Activated T-helper 2 cell treated with anti-CD3 and anti-CD28 coated beads, Interferon-gamma antibody, Interleukin-2, Interleukin-4, amounts not matched to agents 10 μg/mL and 5 μg/mL and 100 μg/mL, durations not matched to agents 14 hours and 24 hours and 36 hours (primary cell): Measurements from ENCODE around the gene RYR3. TPM values are rescaled to one million over a fixed set of nuclear protein-coding genes. Genes with fewer than 3 reads are reported as not detected.

Experiments used
- DNase-seq: peaks from one replicate; pipeline ENCODE4 v3.0.0; 2021; ENCODE audit warnings: low spot score
- H3K27ac Mint-ChIP-seq: one replicate; pipeline ENCODE4 v1.8.0; 2021; ENCODE audit warnings: mixed read lengths
- H3K27me3 Mint-ChIP-seq: one replicate; pipeline ENCODE4 v1.8.0; 2021; ENCODE audit warnings: low read depth, mixed read lengths
- H3K36me3 Mint-ChIP-seq: one replicate; pipeline ENCODE4 v1.8.0; 2021; ENCODE audit warnings: low read depth, mixed read lengths
- H3K4me1 Mint-ChIP-seq: one replicate; pipeline ENCODE4 v1.8.0; 2021; ENCODE audit warnings: low read depth, mixed read lengths
- H3K4me3 Mint-ChIP-seq: one replicate; pipeline ENCODE4 v1.8.0; 2021; ENCODE audit warnings: low read depth, mild to moderate bottlenecking, moderate library complexity, mixed read lengths
- H3K9me3 Mint-ChIP-seq: one replicate; pipeline ENCODE4 v1.8.0; 2021; ENCODE audit warnings: mixed read lengths
- intact Hi-C: fragments of 100-400 bp; cut with micrococcal nuclease; formaldehyde crosslinking; loops from one replicate; pipeline ENCODE4 v1.15.1; 2023
- total RNA-seq: library from RNA; stranded (reverse); gene quantifications from 2 replicates; pipeline ENCODE4 v1.2.3, GENCODE V29; 2022

The RYR3 gene
- total RNA-seq, 1 donor from 2014 or later: 0.05 TPM

- Mint-ChIP-seq H3K4me1 (no peaks in the 10 kb centered on the region), H3K36me3 (no peaks in the 10 kb centered on the region)
Measured at GRCh38 chr15:33871980-33872379, 561.2 kb downstream of the RYR3 start.

GRCh38 chr15:33872416-33873106, 561.8 kb downstream of the RYR3 start:
- H3K4me3 Mint-ChIP-seq: no peak overlapping the region
- no peaks in the 10 kb centered on the region for H3K36me3 Mint-ChIP-seq
- no peaks in the 10 kb centered on the region for H3K27me3 Mint-ChIP-seq

More at GRCh38 chr15:33871980-33872379, 561.2 kb downstream of the RYR3 start:
- Mint-ChIP-seq H3K27me3 (no peaks in the 10 kb centered on the region), H3K9me3 (no peaks in the 10 kb centered on the region), H3K27ac (no peak overlapping the region), H3K4me3 (no peak overlapping the region)
- intact Hi-C loops: no loop called here
- no peak for DNase-seq

GRCh38 chr15:33874156-33874555, 563.4 kb downstream of the RYR3 start:
- no peak overlapping the region for H3K4me3 Mint-ChIP-seq
- DNase-seq: no peak
- no peaks in the 10 kb centered on the region for H3K4me1 Mint-ChIP-seq
- H3K27me3 Mint-ChIP-seq: no peaks in the 10 kb centered on the region
- intact Hi-C loops: no loop called here
- no peaks in the 10 kb centered on the region for H3K36me3 Mint-ChIP-seq
- no peaks in the 10 kb centered on the region for H3K9me3 Mint-ChIP-seq
- no peak overlapping the region for H3K27ac Mint-ChIP-seq

More at GRCh38 chr15:33872416-33873106, 561.8 kb downstream of the RYR3 start:
- H3K9me3 Mint-ChIP-seq: no peaks in the 10 kb centered on the region
- H3K4me1 Mint-ChIP-seq: no peaks in the 10 kb centered on the region
- intact Hi-C loops: no loop called here
- no peak overlapping the region for H3K27ac Mint-ChIP-seq
- no peak for DNase-seq

GRCh38 chr15:33882921-33883320, 572.2 kb downstream of the RYR3 start:
- no peaks in the 10 kb centered on the region for H3K27me3 Mint-ChIP-seq
- H3K9me3 Mint-ChIP-seq: peaks cover 13% of the 10 kb centered on the region
- no peaks in the 10 kb centered on the region for H3K4me1 Mint-ChIP-seq
- no peaks in the 10 kb centered on the region for H3K36me3 Mint-ChIP-seq
- intact Hi-C loops: no loop called here
- H3K4me3 Mint-ChIP-seq: no peak overlapping the region
- DNase-seq: no peak
- no peak overlapping the region for H3K27ac Mint-ChIP-seq

- intact Hi-C loops: no loop called here
- no peaks in the 10 kb centered on the region for H3K36me3 Mint-ChIP-seq
- DNase-seq: no peak
- H3K4me1 Mint-ChIP-seq: no peaks in the 10 kb centered on the region
- no peaks in the 10 kb centered on the region for H3K27me3 Mint-ChIP-seq
- peaks cover 13% of the 10 kb centered on the region for H3K9me3 Mint-ChIP-seq
- H3K4me3 Mint-ChIP-seq: no peak overlapping the region
- H3K27ac Mint-ChIP-seq: no peak overlapping the region
Measured at GRCh38 chr15:33888176-33888575, 577.4 kb downstream of the RYR3 start.

DNA sequence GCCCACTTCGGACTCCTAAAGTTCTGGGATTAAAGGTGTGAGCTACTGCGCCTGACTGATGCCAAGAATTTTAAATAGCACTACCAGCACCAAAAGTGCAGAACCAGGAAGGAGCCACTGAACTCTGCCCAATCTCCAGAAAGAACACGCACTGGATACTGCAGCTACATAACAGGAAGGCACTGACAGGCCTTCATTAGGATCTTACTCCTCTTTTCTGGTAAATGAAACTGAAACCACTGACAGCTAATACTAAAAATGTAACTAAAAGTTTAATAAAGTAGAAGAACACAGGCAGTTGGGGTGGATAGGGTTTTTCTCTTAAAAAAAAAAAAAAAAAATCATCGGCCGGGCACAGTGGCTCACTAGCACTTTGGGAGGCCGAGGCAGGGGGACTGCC, 583.4 kb downstream of the RYR3 start:
- DNase-seq: no peak
- Mint-ChIP-seq H3K36me3 (no peaks in the 10 kb centered on the region), H3K27ac (no peak overlapping the region), H3K4me1 (peaks cover 12% of the 10 kb centered on the region), H3K4me3 (no peak overlapping the region), H3K9me3 (no peaks in the 10 kb centered on the region), H3K27me3 (no peaks in the 10 kb centered on the region)
- intact Hi-C loops: no loop called here

- H3K4me3 Mint-ChIP-seq: no peak overlapping the region
- H3K4me1 Mint-ChIP-seq: peaks cover 8% of the 10 kb centered on the region
- H3K9me3 Mint-ChIP-seq: no peaks in the 10 kb centered on the region
- H3K36me3 Mint-ChIP-seq: no peaks in the 10 kb centered on the region
- intact Hi-C loops: no loop called here
- no peak for DNase-seq
- H3K27ac Mint-ChIP-seq: no peak overlapping the region
- no peaks in the 10 kb centered on the region for H3K27me3 Mint-ChIP-seq
Measured at GRCh38 chr15:33902043-33902442, 591.3 kb downstream of the RYR3 start.

GRCh38 chr15:33903661-33904060, 592.9 kb downstream of the RYR3 start:
- Mint-ChIP-seq H3K4me3 (no peak overlapping the region), H3K27me3 (no peaks in the 10 kb centered on the region), H3K4me1 (peaks cover 4% of the 10 kb centered on the region), H3K9me3 (no peaks in the 10 kb centered on the region), H3K27ac (no peak overlapping the region), H3K36me3 (no peaks in the 10 kb centered on the region)
- intact Hi-C loops: no loop called here
- no peak for DNase-seq

- H3K27me3 Mint-ChIP-seq: no peaks in the 10 kb centered on the region
- H3K27ac Mint-ChIP-seq: no peak overlapping the region
- no peak overlapping the region for H3K4me3 Mint-ChIP-seq
- H3K9me3 Mint-ChIP-seq: no peaks in the 10 kb centered on the region
- H3K36me3 Mint-ChIP-seq: no peaks in the 10 kb centered on the region
- intact Hi-C loops: no loop called here
- no peak for DNase-seq
- H3K4me1 Mint-ChIP-seq: no peaks in the 10 kb centered on the region
Measured at GRCh38 chr15:33907326-33907725, 596.6 kb downstream of the RYR3 start.

- Mint-ChIP-seq H3K36me3 (no peaks in the 10 kb centered on the region), H3K4me1 (no peaks in the 10 kb centered on the region), H3K4me3 (no peak overlapping the region), H3K27me3 (no peaks in the 10 kb centered on the region), H3K27ac (no peak overlapping the region), H3K9me3 (no peaks in the 10 kb centered on the region)
- no peak for DNase-seq
- intact Hi-C loops: no loop called here
Measured at GRCh38 chr15:33908406-33908805, 597.6 kb downstream of the RYR3 start.

DNA sequence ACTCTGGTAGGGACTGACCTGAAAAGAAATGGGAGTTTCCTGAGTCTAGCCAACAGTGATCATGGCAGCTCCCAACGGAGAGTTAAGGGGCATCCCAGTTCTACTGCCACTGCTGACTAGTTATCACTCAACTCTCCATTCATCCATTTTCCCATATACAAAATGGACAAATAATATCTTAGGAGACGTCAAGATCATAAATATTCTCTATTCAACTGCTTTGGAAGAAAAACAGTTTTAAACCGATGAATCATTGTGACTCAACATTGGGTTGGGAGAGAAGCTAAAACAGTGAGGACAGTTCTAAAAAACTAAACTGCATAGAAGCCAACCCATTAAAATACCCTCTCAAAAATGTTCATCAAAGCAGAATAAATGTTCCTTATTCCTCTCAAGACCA, 600.0 kb downstream of the RYR3 start:
- Mint-ChIP-seq H3K4me1 (no peaks in the 10 kb centered on the region), H3K9me3 (no peaks in the 10 kb centered on the region), H3K27ac (no peak overlapping the region), H3K36me3 (no peaks in the 10 kb centered on the region), H3K27me3 (no peaks in the 10 kb centered on the region), H3K4me3 (no peak overlapping the region)
- intact Hi-C loops: no loop called here
- no peak for DNase-seq

DNA sequence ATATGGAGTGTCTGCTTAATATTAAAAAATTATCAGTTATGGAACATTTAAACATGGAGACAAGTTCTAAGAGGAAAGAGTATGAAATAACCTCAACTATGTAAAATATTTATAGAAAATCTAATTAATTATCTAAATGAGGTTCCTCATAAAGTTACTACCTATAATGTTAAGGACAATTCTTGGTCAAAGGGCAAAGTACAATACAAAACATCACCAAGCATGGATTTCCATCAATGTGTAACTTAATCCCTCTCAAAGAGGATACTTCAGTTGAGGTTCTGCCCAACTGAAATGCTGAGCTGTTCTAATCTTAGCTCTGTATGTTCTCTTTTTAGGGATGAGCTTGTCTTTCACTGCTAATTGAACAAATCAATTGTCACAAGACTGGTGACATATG, 601.6 kb downstream of the RYR3 start:
- Mint-ChIP-seq H3K4me1 (peaks cover 2% of the 10 kb centered on the region), H3K27me3 (no peaks in the 10 kb centered on the region), H3K9me3 (no peaks in the 10 kb centered on the region), H3K36me3 (no peaks in the 10 kb centered on the region), H3K4me3 (no peak overlapping the region), H3K27ac (no peak overlapping the region)
- DNase-seq: no peak
- intact Hi-C loops: no loop called here

DNA sequence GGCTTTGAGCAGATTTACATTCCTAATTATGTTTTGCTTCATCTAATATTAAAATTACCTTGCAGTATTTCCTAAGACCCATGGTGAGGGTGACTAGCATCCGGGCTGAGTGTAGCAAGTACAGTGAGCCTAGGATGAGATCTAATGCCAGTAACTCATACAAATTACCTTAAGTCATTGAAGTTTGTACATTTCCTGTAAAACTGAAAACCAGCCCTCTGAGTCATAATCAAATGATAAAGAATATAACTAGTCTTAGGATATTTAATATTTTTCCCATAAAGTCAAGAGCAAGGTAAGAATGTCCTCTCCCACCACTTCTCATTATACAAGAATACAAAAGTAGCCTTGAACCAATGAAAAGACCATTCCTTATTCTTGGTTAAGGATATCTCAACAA, 602.7 kb downstream of the RYR3 start:
- no peaks in the 10 kb centered on the region for H3K36me3 Mint-ChIP-seq
- no peaks in the 10 kb centered on the region for H3K27me3 Mint-ChIP-seq
- no peaks in the 10 kb centered on the region for H3K9me3 Mint-ChIP-seq
- no peak for DNase-seq
- no peak overlapping the region for H3K4me3 Mint-ChIP-seq
- no peak overlapping the region for H3K27ac Mint-ChIP-seq
- intact Hi-C loops: no loop called here
- H3K4me1 Mint-ChIP-seq: peaks cover 2% of the 10 kb centered on the region
